Neural progenitor cell (in vitro differentiated cells): ENCODE measurements around the gene SLX9.

Experiments used
- EZH2 ChIP-seq: fragments of 200-600 bp; sonication (generic); IDR thresholded peaks from 2 replicates; pipeline ENCODE4 v1.6.1; 2017; ENCODE audit warnings: antibody characterized with exemption, mild to moderate bottlenecking, moderate library complexity
- EZH2phosphoT487 ChIP-seq: fragments of 200-600 bp; sonication (generic); IDR thresholded peaks from 2 replicates; pipeline ENCODE4 v1.6.1; 2017; ENCODE audit warnings: antibody characterized with exemption

DNA sequence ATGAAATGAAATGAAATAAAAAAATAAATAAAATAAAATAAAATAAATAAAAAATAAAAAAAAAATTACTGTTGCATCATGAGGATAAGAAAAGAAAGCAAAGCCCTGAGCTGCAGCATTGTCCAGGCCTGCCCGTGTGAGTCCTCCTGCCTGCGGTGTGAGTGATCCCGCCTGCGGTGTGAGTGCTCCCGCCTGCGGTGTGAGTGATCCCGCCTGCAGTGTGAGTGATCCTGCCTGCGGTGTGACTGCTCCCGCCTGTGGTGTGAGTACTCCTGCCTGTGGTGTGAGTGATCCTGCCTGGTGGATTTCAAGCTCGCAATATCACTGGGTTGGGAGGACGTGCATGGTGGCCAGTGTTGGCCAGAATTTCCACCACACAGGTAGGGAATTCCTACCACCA lies 44.0 kb upstream of the SLX9 start:
- TF ChIP-seq EZH2phosphoT487 (no peak), EZH2 (no peak)
